ENCODE results near the gene MYOZ2. TPM values are rescaled to one million over a fixed set of nuclear protein-coding genes. Genes with fewer than 3 reads are reported as not detected.

The MYOZ2 gene
- total and polyA plus RNA-seq, 2 of the 13 experiments (the other 11 are each of a cell fraction or from before 2014, with no cell fraction given): 0.03 TPM; not detected in 1

DNA sequence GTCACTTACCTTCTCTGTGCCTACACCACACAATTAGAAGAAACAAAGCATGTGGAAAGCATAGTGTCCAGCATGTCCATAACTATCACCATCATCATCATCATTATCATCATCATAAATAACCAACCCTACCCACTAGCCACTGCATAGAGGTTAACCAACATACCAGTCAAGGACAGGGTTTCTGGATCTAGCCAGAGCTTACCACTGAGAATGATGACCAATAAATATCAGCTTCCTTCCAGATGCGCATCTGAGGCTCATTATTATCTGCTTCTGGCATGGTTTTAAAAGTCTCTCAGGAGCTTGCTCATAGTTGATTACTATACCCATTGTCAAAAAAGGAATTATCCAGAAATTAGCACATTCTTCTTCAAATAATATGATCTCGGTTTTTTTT lies 25.5 kb upstream of the MYOZ2 start:
- no peaks in the 10 kb centered on the region for H3K4me1 ChIP-seq (ENCODE audit: insufficient read depth, low read length)
- in situ Hi-C loops (cut with HindIII; ENCODE audit: extremely low pct_ligation_motif_present, low pct_unique_long_range_greater_than_20kb) (no loop called here), intact Hi-C loops (cut with micrococcal nuclease; ENCODE audit: unreplicated experiment) (no loop called here)
- TF ChIP-seq, protein P1, sequence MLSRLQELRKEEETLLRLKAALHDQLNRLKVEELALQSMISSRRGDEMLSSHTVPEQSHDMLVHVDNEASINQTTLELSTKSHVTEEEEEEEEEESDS (CRISPR knock-in tag; IDR thresholded peaks at IDR 0.05; ENCODE audit: borderline replicate concordance): no peak
- no peak for TF ChIP-seq SUZ12 (IDR thresholded peaks at IDR 0.05; ENCODE audit: low read depth, low read length)
- TF ChIP-seq ZSCAN12 (CRISPR knock-in tag; IDR thresholded peaks at IDR 0.05): no peak
- no peak for TF ChIP-seq ESRRA (CRISPR knock-in tag; IDR thresholded peaks at IDR 0.05; ENCODE audit: low read depth)
- no peak for TF ChIP-seq ZFAT (CRISPR knock-in tag; conservative IDR thresholded peaks at IDR 0.05)
- no peak for TF ChIP-seq ZNF441 (CRISPR knock-in tag; IDR thresholded peaks at IDR 0.05; ENCODE audit: borderline replicate concordance)
- no peak for TF ChIP-seq JUNB (CRISPR knock-in tag; IDR thresholded peaks at IDR 0.05; ENCODE audit: borderline replicate concordance)
- H3K9me3 ChIP-seq (ENCODE audit: low read length): no peaks in the 10 kb centered on the region
- H3K27me3 ChIP-seq (ENCODE audit: control insufficient read depth in 1 of 2, insufficient read depth in 2 of 2, low read length in 2 of 2): no peaks in the 10 kb centered on the region
- 67% methylated on average over 2 of the region's 2 CpGs for WGBS (ENCODE audit: low lambda C conversion rate)
- BruUV-seq (replicated peaks): no TSS peak
- no peaks in the 10 kb centered on the region for H3K79me2 ChIP-seq (ENCODE audit: insufficient read depth, low read length)
- ATAC-seq (no peak), FAIRE-seq (no peak), DNase-seq (ENCODE audit: low spot score) (no peak)
- POLR2A ChIA-PET: no interaction called here
- no peak overlapping the region for H3K4me2 ChIP-seq (ENCODE audit: low read depth, low read length)
- no peak overlapping the region for H3K4me3 ChIP-seq (replicated peaks in 1 of 3; ENCODE audit: insufficient read depth in 1 of 3, low read depth in 2 of 3, low read length in 3 of 3)
- no peaks in the 10 kb centered on the region for H3K36me3 ChIP-seq (replicated peaks in 1 of 2; ENCODE audit: control insufficient read depth in 1 of 2, insufficient read depth in 2 of 2, low read length in 2 of 2)
- H3K27ac ChIP-seq (ENCODE audit: extremely low read length, insufficient read depth, low read length): no peak overlapping the region
- H3K9ac ChIP-seq (ENCODE audit: insufficient read depth, low read depth, low read length): no peak overlapping the region
- no peaks in the 10 kb centered on the region for H4K20me1 ChIP-seq (ENCODE audit: insufficient read depth, low read length)
- no peak overlapping the region for H2AFZ ChIP-seq (ENCODE audit: low read length)
- CTCF ChIA-PET (ENCODE audit: low intra/inter-chr PET ratio, low total read pairs): no interaction called here

DNA sequence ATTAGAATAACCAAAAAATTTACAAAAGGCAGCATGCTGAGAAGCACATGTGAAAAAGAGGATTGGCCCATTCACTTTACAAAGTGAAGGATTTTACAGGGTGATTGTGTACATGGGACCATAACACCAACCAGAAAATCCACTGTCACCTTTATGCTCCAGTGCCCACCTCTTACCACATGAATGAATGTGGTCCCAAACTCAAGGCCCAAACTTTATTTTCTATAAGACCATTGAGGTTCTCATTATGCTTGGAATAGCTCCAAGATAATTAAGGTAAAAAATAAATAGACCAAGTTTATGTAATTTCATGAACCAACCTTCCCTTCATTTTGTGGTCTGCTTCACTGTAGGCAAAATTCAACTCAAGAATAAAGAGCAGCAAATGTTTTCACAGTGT lies 24.3 kb upstream of the MYOZ2 start:
- Histone ChIP-seq H3K27ac (ENCODE audit: extremely low read length, insufficient read depth, low read length) (no peak overlapping the region), H4K20me1 (ENCODE audit: insufficient read depth, low read length) (no peaks in the 10 kb centered on the region), H3K36me3 (replicated peaks in 1 of 2; ENCODE audit: control insufficient read depth in 1 of 2, insufficient read depth in 2 of 2, low read length in 2 of 2) (no peaks in the 10 kb centered on the region), H2AFZ (ENCODE audit: low read length) (no peak overlapping the region), H3K4me3 (replicated peaks in 1 of 3; ENCODE audit: insufficient read depth in 1 of 3, low read depth in 2 of 3, low read length in 3 of 3) (no peak overlapping the region), H3K27me3 (ENCODE audit: control insufficient read depth in 1 of 2, insufficient read depth in 2 of 2, low read length in 2 of 2) (no peaks in the 10 kb centered on the region), H3K4me2 (ENCODE audit: low read depth, low read length) (no peak overlapping the region), H3K79me2 (ENCODE audit: insufficient read depth, low read length) (no peaks in the 10 kb centered on the region), H3K9ac (ENCODE audit: insufficient read depth, low read depth, low read length) (no peak overlapping the region), H3K9me3 (ENCODE audit: low read length) (no peaks in the 10 kb centered on the region), H3K4me1 (ENCODE audit: insufficient read depth, low read length) (no peaks in the 10 kb centered on the region)
- no peak for ATAC-seq
- in situ Hi-C loops (cut with HindIII; ENCODE audit: extremely low pct_ligation_motif_present, low pct_unique_long_range_greater_than_20kb): no loop called here
- intact Hi-C loops (cut with micrococcal nuclease; ENCODE audit: unreplicated experiment): no loop called here
- ChIA-PET CTCF (ENCODE audit: low intra/inter-chr PET ratio, low total read pairs) (no interaction called here), POLR2A (no interaction called here)
- FAIRE-seq: no peak
- BruUV-seq (replicated peaks): no TSS peak
- TF ChIP-seq FOXA3 (CRISPR knock-in tag; IDR thresholded peaks at IDR 0.05) (no peak), KAT8 (CRISPR knock-in tag; IDR thresholded peaks at IDR 0.05) (no peak)
- DNase-seq (ENCODE audit: low spot score): no peak

Measured in HepG2 (cell line).